Activated CD4-positive, alpha-beta T cell treated with anti-CD3 and anti-CD28 coated beads, Interleukin-2, amount 10 ng/mL, durations not matched to agents 7 days and 5 days (primary cell): ENCODE results near the gene PSMD12. TPM values are rescaled to one million over a fixed set of nuclear protein-coding genes. Genes with fewer than 3 reads are reported as not detected.
"Not testable (repeated sequence)": the region's sequence is repeated elsewhere in the genome, so short reads cannot be mapped to it uniquely, and the experiment has no call there.

Experiments used
- CTCF ChIA-PET: fragments of 350-600 bp; sonication (Branson Sonifier 250); formaldehyde crosslinking; loops from one replicate; lab custom pipeline; 2021; ENCODE audit warnings: antibody characterized with exemption; lab: Charles Lee
- POLR2A ChIA-PET: fragments of 350-600 bp; sonication (Branson Sonifier 250); formaldehyde crosslinking; loops from one replicate; lab custom pipeline; 2021; ENCODE audit warnings: antibody characterized with exemption; lab: Charles Lee
- DNase-seq: peaks from one replicate; pipeline ENCODE4 v3.0.0-alpha.2; 2020
- H3K27ac Mint-ChIP-seq: one replicate; pipeline ENCODE4 v1.8.0; 2021; ENCODE audit warnings: mild to moderate bottlenecking, moderate library complexity, mixed read lengths
- H3K27me3 Mint-ChIP-seq: one replicate; pipeline ENCODE4 v1.8.0; 2021; ENCODE audit warnings: mixed read lengths
- H3K36me3 Mint-ChIP-seq: one replicate; pipeline ENCODE4 v1.8.0; 2021; ENCODE audit warnings: low read depth, mixed read lengths
- H3K4me1 Mint-ChIP-seq: one replicate; pipeline ENCODE4 v1.8.0; 2021; ENCODE audit warnings: mixed read lengths
- H3K4me3 Mint-ChIP-seq: one replicate; pipeline ENCODE4 v1.8.0; 2021; ENCODE audit warnings: mild to moderate bottlenecking, moderate library complexity, mixed read lengths
- H3K9me3 Mint-ChIP-seq: one replicate; pipeline ENCODE4 v1.8.0; 2021; ENCODE audit warnings: mixed read lengths
- total RNA-seq, 2 experiments: library from RNA; stranded (reverse); gene quantifications; one replicate each; pipeline ENCODE4 v1.2.3, GENCODE V29; 2021

The PSMD12 gene
- total RNA-seq, 2 experiments from 2014 or later = 42.4 to 47.5 TPM

DNA sequence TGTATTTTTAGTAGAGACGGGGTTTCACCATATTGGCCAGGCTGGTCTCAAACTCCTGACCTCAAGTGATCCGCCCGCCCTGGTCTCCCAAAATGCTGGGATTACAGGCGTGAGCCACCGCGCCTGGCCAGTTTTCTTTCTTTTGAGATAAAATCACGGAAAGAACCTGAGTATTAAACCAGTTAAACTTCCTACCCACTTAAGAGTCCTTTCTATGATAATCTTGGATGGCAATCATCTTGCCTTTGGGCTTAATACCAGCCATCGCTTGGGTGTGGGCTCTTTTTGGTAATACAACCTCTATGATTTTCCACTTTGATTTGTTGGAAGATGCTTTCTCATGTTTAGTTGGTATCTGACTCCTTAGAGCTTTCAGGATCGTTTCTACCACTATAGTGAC is 34.7 kb upstream of the PSMD12 start:
- peaks cover 63% of the 10 kb centered on the region for H3K4me1 Mint-ChIP-seq
- H3K4me3 Mint-ChIP-seq = no peak overlapping the region
- CTCF ChIA-PET = interaction anchor here (0.7 kb wide), 1 partner anchor 29 kb away, joined by 3 read pairs; no protein-coding TSS in a partner anchor
- peaks cover 4% of the 10 kb centered on the region for H3K9me3 Mint-ChIP-seq
- no peaks in the 10 kb centered on the region for H3K27me3 Mint-ChIP-seq
- no peak for DNase-seq
- POLR2A ChIA-PET = no interaction called here
- H3K36me3 Mint-ChIP-seq = peaks cover 26% of the 10 kb centered on the region
- peak overlapping the region; percentile 91 for H3K27ac Mint-ChIP-seq

- peak overlapping the region; percentile 91 for H3K27ac Mint-ChIP-seq
- peak; percentile 22 for DNase-seq
- peaks cover 22% of the 10 kb centered on the region for H3K36me3 Mint-ChIP-seq
- ChIA-PET CTCF (interaction anchor here (0.7 kb wide), 1 partner anchor 28 kb away, joined by 3 read pairs; no protein-coding TSS in a partner anchor), POLR2A (no interaction called here)
- H3K4me3 Mint-ChIP-seq = peak overlapping the region; percentile 42
- peaks cover 4% of the 10 kb centered on the region for H3K9me3 Mint-ChIP-seq
- H3K4me1 Mint-ChIP-seq = peaks cover 62% of the 10 kb centered on the region
- no peaks in the 10 kb centered on the region for H3K27me3 Mint-ChIP-seq
Observed at GRCh38 chr17:67400193-67400592, 33.8 kb upstream of the PSMD12 start.

DNA sequence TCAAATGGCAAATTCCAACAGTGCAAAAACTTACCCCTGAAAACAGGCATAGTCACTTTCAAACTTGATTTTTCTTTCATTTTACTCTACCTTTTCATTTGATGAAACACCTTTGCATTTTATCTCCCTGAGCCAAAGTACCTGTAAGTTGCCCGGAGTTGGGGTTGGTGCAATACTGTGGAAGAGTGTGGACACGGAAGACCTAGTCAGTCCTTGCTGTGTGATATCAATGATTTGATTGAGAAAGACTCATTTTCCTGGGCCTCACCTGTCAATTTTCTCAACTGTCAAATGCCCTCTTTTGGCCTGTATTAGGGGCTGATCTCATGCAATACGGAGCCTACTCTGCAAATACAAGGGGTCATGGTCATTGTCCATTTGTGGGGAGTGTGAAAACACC is 33.3 kb upstream of the PSMD12 start:
- H3K36me3 Mint-ChIP-seq = peaks cover 25% of the 10 kb centered on the region
- peak overlapping the region; percentile 43 for H3K4me3 Mint-ChIP-seq
- peaks cover 62% of the 10 kb centered on the region for H3K4me1 Mint-ChIP-seq
- DNase-seq = no peak
- peak overlapping the region; percentile 91 for H3K27ac Mint-ChIP-seq
- H3K27me3 Mint-ChIP-seq = no peaks in the 10 kb centered on the region
- POLR2A ChIA-PET = no interaction called here
- CTCF ChIA-PET = interaction anchor here (0.9 kb wide), 1 partner anchor 13 kb away, joined by 4 read pairs; no protein-coding TSS in a partner anchor
- peaks cover 4% of the 10 kb centered on the region for H3K9me3 Mint-ChIP-seq

DNA sequence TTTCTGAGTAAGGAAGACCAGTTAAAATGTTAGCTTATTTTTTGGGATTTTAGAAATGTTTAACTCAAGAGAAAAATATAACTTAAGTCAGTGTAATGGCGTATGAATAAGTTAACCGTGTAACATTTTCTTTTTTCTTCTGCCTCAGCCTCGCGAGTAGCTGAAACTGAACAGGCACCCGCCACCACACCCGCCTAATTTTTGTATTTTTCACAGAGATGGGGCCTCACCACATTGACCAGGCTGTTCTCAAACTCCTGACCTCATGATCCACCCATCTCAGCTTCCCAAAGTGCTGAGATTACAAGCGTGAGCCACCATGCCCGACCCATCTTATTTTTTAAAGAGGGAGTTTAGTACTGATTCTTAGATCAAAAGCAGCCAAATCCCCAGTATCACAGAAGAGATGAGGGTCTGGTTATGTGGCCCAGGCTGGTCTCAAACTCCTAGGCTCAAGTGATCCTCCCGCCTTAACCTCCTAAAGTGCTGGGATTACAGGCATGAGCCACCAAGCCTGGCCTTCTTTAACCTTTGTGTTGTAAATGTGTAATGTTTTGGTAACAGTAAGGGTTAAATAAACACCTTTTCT is 27.5 kb upstream of the PSMD12 start:
- Mint-ChIP-seq H3K4me1 (peaks cover 57% of the 10 kb centered on the region), H3K27ac (no peak overlapping the region), H3K9me3 (peaks cover 4% of the 10 kb centered on the region), H3K27me3 (no peaks in the 10 kb centered on the region), H3K4me3 (no peak overlapping the region), H3K36me3 (peaks cover 43% of the 10 kb centered on the region)
- CTCF ChIA-PET = interaction anchor here (0.6 to 1.4 kb wide), 2 partner anchors 15 to 159 kb away, joined by 3 to 4 read pairs; no protein-coding TSS in a partner anchor
- POLR2A ChIA-PET = no interaction called here
- no peak for DNase-seq

DNA sequence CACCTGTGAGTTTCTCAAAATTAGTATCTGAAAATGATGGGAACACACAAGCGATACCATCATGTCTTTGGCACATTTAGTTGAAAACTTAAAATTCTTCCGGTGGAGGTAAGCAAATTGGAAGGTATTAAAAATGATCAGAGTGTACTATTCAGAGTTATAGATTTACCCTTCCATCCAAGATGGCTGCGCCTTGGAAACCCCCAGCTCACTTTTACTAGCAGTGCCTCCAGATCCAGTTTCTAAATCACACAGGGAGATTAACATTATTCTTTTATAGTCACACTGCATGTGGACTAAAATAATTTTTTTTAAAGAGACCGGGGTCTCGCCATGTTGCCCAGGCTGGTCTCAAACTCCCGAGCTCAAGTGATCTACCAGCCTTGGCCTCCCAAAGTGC is 25.7 kb upstream of the PSMD12 start:
- Mint-ChIP-seq H3K4me3 (peak overlapping the region; percentile 20), H3K27ac (peak overlapping the region; percentile 78), H3K4me1 (peaks cover 55% of the 10 kb centered on the region), H3K27me3 (no peaks in the 10 kb centered on the region), H3K9me3 (no peaks in the 10 kb centered on the region), H3K36me3 (peaks cover 29% of the 10 kb centered on the region)
- ChIA-PET CTCF (interaction anchor here (1.6 kb wide), 1 partner anchor 71 kb away, joined by 3 read pairs; no protein-coding TSS in a partner anchor), POLR2A (interaction anchor here (0.6 kb wide), 1 partner anchor 78 kb away, joined by 3 read pairs; no protein-coding TSS in a partner anchor)
- no peak for DNase-seq

DNA sequence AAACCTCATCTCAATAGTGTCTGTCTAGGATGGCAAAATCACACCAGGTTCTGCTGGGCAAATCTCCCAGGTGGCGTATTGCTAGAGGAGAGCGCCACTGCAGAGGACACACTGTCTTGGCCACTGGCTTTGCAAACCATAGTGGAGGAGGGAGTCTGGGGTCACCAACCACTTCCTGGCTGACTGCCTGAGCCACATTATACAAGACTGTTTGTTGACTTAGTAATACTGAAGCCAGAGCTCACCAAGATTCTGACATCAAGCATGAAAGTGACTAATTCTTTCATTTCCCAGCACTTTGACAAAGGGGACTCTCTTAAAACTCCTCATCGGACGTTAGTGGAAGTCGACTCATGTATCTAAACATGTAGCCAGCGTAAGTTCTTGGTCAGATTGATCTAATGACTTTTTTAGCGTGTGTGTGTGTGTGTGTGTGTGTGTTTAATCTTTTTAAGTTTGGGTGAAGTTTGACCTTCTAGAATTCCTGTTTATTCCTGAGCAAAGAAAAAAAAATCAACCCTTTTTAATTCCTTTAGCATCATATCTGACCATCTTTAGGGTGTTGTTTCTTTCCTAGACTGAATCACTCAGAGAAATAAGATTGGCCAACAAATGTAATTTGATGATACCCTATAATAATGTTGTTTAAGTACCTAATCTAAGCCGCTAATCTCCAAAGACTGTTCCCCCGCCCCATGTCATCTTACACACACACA is 24.4 kb upstream of the PSMD12 start:
- H3K27me3 Mint-ChIP-seq = no peaks in the 10 kb centered on the region
- peaks cover 65% of the 10 kb centered on the region for H3K4me1 Mint-ChIP-seq
- H3K9me3 Mint-ChIP-seq = no peaks in the 10 kb centered on the region
- ChIA-PET CTCF (interaction anchor here (0.9 to 6.6 kb wide), 9 partner anchors 10 to 212 kb away, joined by 3 to 84 read pairs (median 3); no protein-coding TSS in a partner anchor), POLR2A (interaction anchor here (0.5 to 1.0 kb wide), 6 partner anchors 13 to 73 kb away, joined by 3 to 11 read pairs (median 3); no protein-coding TSS in a partner anchor)
- peak; percentile 75 for DNase-seq
- peak overlapping the region; percentile 68 for H3K4me3 Mint-ChIP-seq
- H3K27ac Mint-ChIP-seq = peak overlapping the region; percentile 94
- peaks cover 30% of the 10 kb centered on the region for H3K36me3 Mint-ChIP-seq

DNA sequence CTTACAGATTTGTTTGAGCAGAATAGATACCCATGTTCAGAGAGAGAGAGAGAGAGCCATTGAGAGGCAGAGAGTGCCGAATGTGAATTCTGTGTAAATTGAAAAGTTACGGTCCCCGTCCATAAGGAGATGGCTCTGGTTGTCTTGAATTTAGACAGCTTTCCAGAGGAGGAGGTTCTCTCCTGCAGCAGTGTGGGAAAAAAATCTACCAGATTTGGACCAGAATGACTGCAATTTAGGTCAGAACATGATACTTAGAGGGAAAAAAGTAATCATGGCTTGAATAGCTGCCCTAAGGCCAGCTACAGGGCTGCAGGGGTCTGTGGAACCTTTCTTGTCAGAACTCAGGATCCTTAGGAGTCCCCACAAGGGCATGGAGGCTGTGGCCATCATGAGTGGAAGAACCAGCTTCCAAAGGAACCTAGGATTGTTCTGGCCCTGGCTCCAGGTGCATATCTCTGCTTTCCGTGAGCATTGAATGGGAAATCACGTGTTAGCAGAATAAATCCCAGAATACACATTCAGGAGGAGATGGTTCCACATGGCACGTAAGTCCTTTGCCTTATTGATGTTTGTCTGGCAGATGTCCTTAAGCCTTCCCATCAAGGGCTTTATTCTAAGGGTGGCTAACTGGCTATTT is 23.7 kb upstream of the PSMD12 start:
- DNase-seq = no peak
- H3K4me1 Mint-ChIP-seq = peaks cover 68% of the 10 kb centered on the region
- peak overlapping the region; percentile 94 for H3K27ac Mint-ChIP-seq
- ChIA-PET POLR2A (interaction anchor here (0.6 to 1.0 kb wide), 5 partner anchors 12 to 74 kb away, joined by 3 to 11 read pairs (median 3); no protein-coding TSS in a partner anchor), CTCF (interaction anchor here (0.5 to 6.6 kb wide), 11 partner anchors 9 to 213 kb away, joined by 3 to 84 read pairs (median 3); no protein-coding TSS in a partner anchor)
- H3K4me3 Mint-ChIP-seq = no peak overlapping the region
- H3K9me3 Mint-ChIP-seq = no peaks in the 10 kb centered on the region
- peaks cover 34% of the 10 kb centered on the region for H3K36me3 Mint-ChIP-seq
- no peaks in the 10 kb centered on the region for H3K27me3 Mint-ChIP-seq

- Mint-ChIP-seq H3K27me3 (no peaks in the 10 kb centered on the region), H3K9me3 (no peaks in the 10 kb centered on the region), H3K4me3 (no peak overlapping the region), H3K27ac (peak overlapping the region; percentile 69), H3K4me1 (peaks cover 68% of the 10 kb centered on the region), H3K36me3 (peaks cover 34% of the 10 kb centered on the region)
- POLR2A ChIA-PET = no interaction called here
- no peak for DNase-seq
- CTCF ChIA-PET = interaction anchor here (0.6 to 6.6 kb wide), 5 partner anchors 10 to 414 kb away, joined by 3 to 84 read pairs (median 4); no protein-coding TSS in a partner anchor
Observed at GRCh38 chr17:67388986-67389385, 22.6 kb upstream of the PSMD12 start.

GRCh38 chr17:67388536-67388935 is 22.2 kb upstream of the PSMD12 start:
- POLR2A ChIA-PET, H3K27me3 Mint-ChIP-seq, H3K27ac Mint-ChIP-seq, DNase-seq, H3K9me3 Mint-ChIP-seq, H3K4me3 Mint-ChIP-seq: not testable (repeated sequence)
- Mint-ChIP-seq H3K36me3 (peaks cover 34% of the 10 kb centered on the region), H3K4me1 (peaks cover 67% of the 10 kb centered on the region)
- CTCF ChIA-PET = interaction anchor here (0.6 to 6.6 kb wide), 3 partner anchors 10 to 414 kb away, joined by 3 to 84 read pairs (median 38); no protein-coding TSS in a partner anchor

GRCh38 chr17:67386965-67387551 is 20.7 kb upstream of the PSMD12 start:
- Mint-ChIP-seq H3K36me3 (peaks cover 29% of the 10 kb centered on the region), H3K27me3 (no peaks in the 10 kb centered on the region), H3K4me3 (no peak overlapping the region), H3K9me3 (no peaks in the 10 kb centered on the region), H3K4me1 (peaks cover 65% of the 10 kb centered on the region), H3K27ac (peak overlapping the region; percentile 54)
- peak; percentile 65 for DNase-seq
- CTCF ChIA-PET = interaction anchor here (0.9 to 6.6 kb wide), 7 partner anchors 8 to 86 kb away, joined by 3 to 84 read pairs (median 4); no protein-coding TSS in a partner anchor
- POLR2A ChIA-PET = interaction anchor here (1.0 kb wide), 1 partner anchor 88 kb away, joined by 3 read pairs; no protein-coding TSS in a partner anchor

- H3K9me3 Mint-ChIP-seq = no peaks in the 10 kb centered on the region
- no peak for DNase-seq
- H3K27ac Mint-ChIP-seq = peak overlapping the region; percentile 57
- no peaks in the 10 kb centered on the region for H3K27me3 Mint-ChIP-seq
- peaks cover 58% of the 10 kb centered on the region for H3K4me1 Mint-ChIP-seq
- ChIA-PET CTCF (interaction anchor here (0.6 to 6.6 kb wide), 3 partner anchors 21 to 439 kb away, joined by 3 to 84 read pairs (median 3); no protein-coding TSS in a partner anchor), POLR2A (no interaction called here)
- H3K36me3 Mint-ChIP-seq = peaks cover 27% of the 10 kb centered on the region
- no peak overlapping the region for H3K4me3 Mint-ChIP-seq
Observed at GRCh38 chr17:67385122-67385988, 19.0 kb upstream of the PSMD12 start.
